Measurements from ENCODE around the gene ZNF469. TPM values are rescaled to one million over a fixed set of nuclear protein-coding genes. Genes with fewer than 3 reads are reported as not detected.

Gene ZNF469
- total RNA-seq, 4 donors from 2014 or later, result 0.03 to 0.16 (median 0.07) TPM

GRCh38 chr16:88337021-88337420 lies 45.7 kb upstream of the ZNF469 start:
- Histone ChIP-seq H3K27me3 (peaks cover 0 to 9% (median 0%) of the 10 kb centered on the region in 3 donors), H3K4me3 (no peak overlapping the region), H3K36me3 (no peaks in the 10 kb centered on the region), H3K4me1 (peaks cover 5 to 9% of the 10 kb centered on the region in 2 donors), H3K9me3 (no peaks in the 10 kb centered on the region), H3K27ac (no peak overlapping the region)
- no peak for TF ChIP-seq CTCF (IDR thresholded peaks at IDR 0.05 in 4 of 5, conservative IDR thresholded peaks at IDR 0.05 in 1 of 5)
- no peak for TF ChIP-seq POLR2A (IDR thresholded peaks at IDR 0.05)
- intact Hi-C loops (cut with DNase I; ENCODE audit: low total_unique reads), result no loop called here
- ATAC-seq (no peak), DNase-seq (no peak)
- in situ Hi-C loops (cut with MboI; ENCODE audit: low sequenced_read_pairs in 4 of 4), result no loop called here

DNA sequence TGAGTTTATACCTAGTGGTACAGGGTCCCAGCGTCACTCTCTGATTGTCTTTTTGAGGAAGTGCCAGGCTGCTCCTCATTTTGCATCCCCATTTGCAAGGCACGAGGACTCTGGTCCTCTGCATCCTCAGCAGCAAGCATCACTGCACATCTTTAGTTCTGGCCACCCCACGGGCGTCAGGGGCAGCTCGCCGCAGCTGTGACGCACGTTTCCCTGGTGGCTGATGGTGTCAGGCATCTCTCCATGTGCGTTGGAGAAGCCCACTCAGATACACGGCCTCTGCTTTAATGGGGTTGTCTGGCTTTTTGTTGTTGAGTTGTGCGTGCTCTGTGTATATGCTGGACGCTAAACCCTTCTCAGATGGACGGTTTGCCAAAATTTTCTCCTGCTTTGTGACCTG lies 45.2 kb upstream of the ZNF469 start:
- H3K27ac ChIP-seq, result no peak overlapping the region
- DNase-seq (no peak), ATAC-seq (no peak)
- peaks cover under 1 to 5% of the 10 kb centered on the region in 2 donors for H3K4me1 ChIP-seq
- no peaks in the 10 kb centered on the region for H3K9me3 ChIP-seq
- in situ Hi-C loops (cut with MboI; ENCODE audit: low sequenced_read_pairs in 4 of 4), result no loop called here
- peaks cover 0 to 9% (median 0%) of the 10 kb centered on the region in 3 donors for H3K27me3 ChIP-seq
- TF ChIP-seq POLR2A (IDR thresholded peaks at IDR 0.05) (no peak), CTCF (IDR thresholded peaks at IDR 0.05 in 4 of 5, conservative IDR thresholded peaks at IDR 0.05 in 1 of 5) (no peak)
- no peaks in the 10 kb centered on the region for H3K36me3 ChIP-seq
- intact Hi-C loops (cut with DNase I; ENCODE audit: low total_unique reads), result no loop called here
- H3K4me3 ChIP-seq, result no peak overlapping the region

DNA sequence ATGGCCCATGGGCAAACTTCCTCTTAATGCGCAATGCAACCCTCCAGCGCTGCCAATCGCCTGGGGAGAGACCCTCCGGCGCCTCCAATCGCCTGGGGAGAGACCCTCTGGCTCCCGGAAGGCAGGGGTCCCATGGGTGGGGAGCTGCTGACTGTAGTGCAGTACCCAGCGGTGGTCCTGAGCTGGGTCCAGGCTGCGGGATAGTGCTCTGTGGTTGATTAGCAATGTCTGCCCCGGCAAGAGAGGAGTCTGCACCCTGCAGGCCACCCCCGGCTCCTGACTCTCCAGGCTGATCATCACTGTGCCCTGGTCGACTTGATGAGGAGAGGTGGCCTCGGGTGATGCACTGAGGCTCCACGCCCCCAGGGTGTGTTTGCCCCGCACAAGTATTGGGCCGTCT lies 44.6 kb upstream of the ZNF469 start:
- Histone ChIP-seq H3K27ac (no peak overlapping the region), H3K27me3 (peaks cover 0 to 9% (median 0%) of the 10 kb centered on the region in 3 donors), H3K4me1 (no peaks in the 10 kb centered on the region), H3K36me3 (no peaks in the 10 kb centered on the region), H3K9me3 (no peaks in the 10 kb centered on the region), H3K4me3 (no peak overlapping the region)
- in situ Hi-C loops (cut with MboI; ENCODE audit: low sequenced_read_pairs in 4 of 4), result no loop called here
- intact Hi-C loops (cut with DNase I; ENCODE audit: low total_unique reads), result no loop called here
- DNase-seq (no peak), ATAC-seq (no peak)
- TF ChIP-seq POLR2A (IDR thresholded peaks at IDR 0.05), result no peak
- no peak for TF ChIP-seq CTCF (IDR thresholded peaks at IDR 0.05 in 4 of 5, conservative IDR thresholded peaks at IDR 0.05 in 1 of 5)

DNA sequence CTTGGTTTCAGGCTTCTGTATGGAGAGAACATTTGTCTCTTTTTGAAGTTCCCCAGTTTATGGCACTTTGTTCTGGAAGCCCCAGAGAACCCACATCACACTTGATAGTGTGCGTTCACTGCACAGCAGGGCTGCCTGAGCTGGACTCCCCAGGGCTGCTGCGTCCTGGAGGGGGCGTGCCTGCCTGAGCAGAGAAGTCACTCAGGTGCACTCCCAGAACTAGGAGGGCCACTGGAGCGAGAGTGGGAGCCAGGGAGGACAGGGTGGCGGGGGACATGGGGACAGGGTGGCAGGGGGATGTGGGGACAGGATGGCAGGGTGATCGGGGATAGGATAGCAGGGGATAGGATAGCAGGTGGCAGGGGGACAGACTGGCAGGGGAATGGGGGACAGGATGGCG lies 43.9 kb upstream of the ZNF469 start:
- in situ Hi-C loops (cut with MboI; ENCODE audit: low sequenced_read_pairs in 4 of 4), result no loop called here
- Histone ChIP-seq H3K27ac (no peak overlapping the region), H3K9me3 (no peaks in the 10 kb centered on the region), H3K27me3 (peaks cover 0 to 9% (median 0%) of the 10 kb centered on the region in 3 donors), H3K4me3 (no peak overlapping the region), H3K4me1 (no peaks in the 10 kb centered on the region), H3K36me3 (no peaks in the 10 kb centered on the region)
- no peak for TF ChIP-seq POLR2A (IDR thresholded peaks at IDR 0.05)
- TF ChIP-seq CTCF (IDR thresholded peaks at IDR 0.05 in 4 of 5, conservative IDR thresholded peaks at IDR 0.05 in 1 of 5), result no peak
- intact Hi-C loops (cut with DNase I; ENCODE audit: low total_unique reads), result no loop called here
- ATAC-seq (no peak), DNase-seq (no peak)
